OCI-LY1 (cell line): Measurements from ENCODE around the gene TSEN54.

ENCODE experiments used
- H2AFZ ChIP-seq: fragments of 200-600 bp; sonication (generic), shearing (Covaris generic); 2 replicates; pipeline ENCODE4 v1.6.0; 2014; ENCODE audit warnings: antibody characterized with exemption, mild to moderate bottlenecking, low read length
- H3F3A ChIP-seq: fragments of 200-600 bp; sonication (generic), shearing (Covaris generic); 2 replicates; pipeline ENCODE4 v1.6.0; 2014; ENCODE audit warnings: mild to moderate bottlenecking, antibody characterized with exemption, low read length, moderate library complexity; ENCODE audit not compliant: insufficient read depth
- H3K27ac ChIP-seq: fragments of 200-600 bp; sonication (generic); 2 replicates; pipeline ENCODE4 v1.5.1; 2014; ENCODE audit warnings: low read length, mixed run types, mild to moderate bottlenecking, low read depth; ENCODE audit not compliant: poor library complexity, severe bottlenecking
- H3K27me3 ChIP-seq: fragments of 200-600 bp; sonication (generic); 2 replicates; pipeline ENCODE4 v1.6.0; 2014; ENCODE audit warnings: antibody characterized with exemption, mild to moderate bottlenecking, low read length, moderate library complexity; ENCODE audit not compliant: insufficient read depth
- H3K36me3 ChIP-seq: fragments of 200-600 bp; sonication (generic); 2 replicates; pipeline ENCODE4 v1.6.1; 2014; ENCODE audit warnings: mild to moderate bottlenecking, antibody characterized with exemption, low read length, moderate library complexity, mixed read lengths; ENCODE audit not compliant: insufficient read depth
- H3K4me1 ChIP-seq: fragments of 200-600 bp; sonication (generic); 2 replicates; pipeline ENCODE4 v1.5.1; 2014; ENCODE audit warnings: mild to moderate bottlenecking, low read length, moderate library complexity; ENCODE audit not compliant: insufficient read depth, severe bottlenecking
- H3K4me2 ChIP-seq: fragments of 200-600 bp; sonication (generic), shearing (Covaris generic); 2 replicates; pipeline ENCODE4 v1.6.1; 2014; ENCODE audit warnings: low read length
- H3K4me3 ChIP-seq: fragments of 200-600 bp; sonication (generic); 2 replicates; pipeline ENCODE4 v1.5.1; 2014; ENCODE audit warnings: low read length, low read depth, mild to moderate bottlenecking, mixed read lengths; ENCODE audit not compliant: poor library complexity, severe bottlenecking
- H3K79me2 ChIP-seq: fragments of 200-600 bp; shearing (Covaris generic); 2 replicates; pipeline ENCODE4 v1.6.1; 2016; ENCODE audit warnings: mixed run types, low read length, mixed read lengths; ENCODE audit not compliant: insufficient read depth
- H3K9ac ChIP-seq: fragments of 200-600 bp; sonication (generic), shearing (Covaris generic); 2 replicates; pipeline ENCODE4 v1.6.1; 2014; ENCODE audit warnings: mild to moderate bottlenecking, low read length, mixed read lengths
- H3K9me2 ChIP-seq: fragments of 200-600 bp; sonication (generic), shearing (Covaris generic); 2 replicates; pipeline ENCODE4 v1.6.1; 2014; ENCODE audit warnings: low read depth, mild to moderate bottlenecking, low read length, mixed read lengths
- H3K9me3 ChIP-seq: fragments of 200-600 bp; shearing (Covaris generic); 2 replicates; pipeline ENCODE4 v1.6.1; 2014; ENCODE audit warnings: low read length, mixed read lengths
- H4K20me1 ChIP-seq: fragments of 200-600 bp; sonication (generic), shearing (Covaris generic); 2 replicates; pipeline ENCODE4 v1.6.0; 2016; ENCODE audit warnings: mild to moderate bottlenecking, low read length; ENCODE audit not compliant: insufficient read depth
- CTCF ChIP-seq: fragments of 200-600 bp; sonication (generic), shearing (Covaris generic); IDR thresholded peaks from 2 replicates; pipeline ENCODE4 v1.5.1; 2017; ENCODE audit warnings: mild to moderate bottlenecking, antibody characterized with exemption, low read length, moderate library complexity, mixed read lengths
- EZH2 ChIP-seq: fragments of 200-600 bp; sonication (generic), shearing (Covaris generic); IDR thresholded peaks from 2 replicates; pipeline ENCODE4 v1.8.0; 2017; ENCODE audit warnings: borderline replicate concordance, mixed run types, mild to moderate bottlenecking, antibody characterized with exemption, low read length, moderate library complexity, mixed read lengths

TSEN54 gene

DNA sequence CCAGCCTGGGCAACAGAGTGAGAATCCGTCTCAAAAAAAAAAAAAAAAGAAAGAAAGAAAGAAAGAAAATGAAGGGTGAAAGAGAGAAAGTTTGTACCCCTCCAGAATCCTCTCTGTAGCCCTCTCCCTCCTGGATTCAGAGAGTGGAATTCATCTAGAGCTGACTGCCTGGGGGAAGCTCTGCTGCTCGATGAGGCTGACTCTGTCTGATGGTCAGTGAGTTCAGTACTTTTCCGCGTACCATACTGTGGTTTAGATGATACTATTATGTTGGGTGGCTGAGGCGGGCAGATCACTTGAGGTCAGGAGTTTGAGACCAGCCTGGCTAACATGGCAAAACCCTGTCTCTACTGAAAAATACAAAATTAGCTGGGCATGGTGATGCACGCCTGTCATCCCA, 45.1 kb upstream of the TSEN54 start:
- no peak overlapping the region for H3K4me3 ChIP-seq
- H3K27ac ChIP-seq, result no peak overlapping the region
- H4K20me1 ChIP-seq, result no peaks in the 10 kb centered on the region
- H3K9me2 ChIP-seq, result no peaks in the 10 kb centered on the region
- H3K9me3 ChIP-seq, result no peaks in the 10 kb centered on the region
- H3K4me2 ChIP-seq, result no peak overlapping the region
- H3K9ac ChIP-seq, result no peak overlapping the region
- H3K36me3 ChIP-seq, result peaks cover 10% of the 10 kb centered on the region; the same call in 1 of the 2 replicates
- no peaks in the 10 kb centered on the region for H3F3A ChIP-seq
- H3K79me2 ChIP-seq, result no peaks in the 10 kb centered on the region
- no peak for TF ChIP-seq CTCF
- no peak for TF ChIP-seq EZH2
- H3K27me3 ChIP-seq, result no peaks in the 10 kb centered on the region
- H3K4me1 ChIP-seq, result peaks cover 9% of the 10 kb centered on the region
- no peak overlapping the region for H2AFZ ChIP-seq

DNA sequence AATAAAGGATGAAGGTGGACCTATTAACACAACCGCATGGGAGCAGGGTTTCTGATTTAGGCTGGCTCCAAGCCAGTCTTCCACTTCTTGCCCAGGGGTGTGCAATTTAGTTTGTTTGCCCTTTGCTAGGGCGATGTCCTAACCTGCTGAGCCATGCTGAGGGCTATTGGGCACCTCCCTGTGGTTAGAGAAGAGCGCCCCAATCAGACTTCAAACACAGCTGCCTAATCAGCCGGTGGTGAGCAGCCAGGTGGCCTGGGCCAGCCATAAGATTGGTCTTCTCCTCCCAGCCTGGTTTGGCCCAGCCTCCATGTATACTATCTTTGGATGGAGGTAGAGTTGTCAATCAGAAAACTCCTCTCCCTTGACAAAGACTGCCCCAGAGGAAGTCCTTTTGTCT, 44.2 kb upstream of the TSEN54 start:
- Histone ChIP-seq H3K27ac (no peak overlapping the region), H3K9me3 (no peaks in the 10 kb centered on the region), H4K20me1 (no peaks in the 10 kb centered on the region), H3K27me3 (no peaks in the 10 kb centered on the region), H3K9ac (no peak overlapping the region), H3K79me2 (no peaks in the 10 kb centered on the region), H3K9me2 (no peaks in the 10 kb centered on the region), H3K4me1 (peaks cover 9% of the 10 kb centered on the region), H3K36me3 (peaks cover 10% of the 10 kb centered on the region; the same call in 1 of the 2 replicates), H3K4me3 (no peak overlapping the region), H2AFZ (no peak overlapping the region), H3K4me2 (no peak overlapping the region), H3F3A (no peaks in the 10 kb centered on the region)
- no peak for TF ChIP-seq CTCF
- TF ChIP-seq EZH2, result no peak

DNA sequence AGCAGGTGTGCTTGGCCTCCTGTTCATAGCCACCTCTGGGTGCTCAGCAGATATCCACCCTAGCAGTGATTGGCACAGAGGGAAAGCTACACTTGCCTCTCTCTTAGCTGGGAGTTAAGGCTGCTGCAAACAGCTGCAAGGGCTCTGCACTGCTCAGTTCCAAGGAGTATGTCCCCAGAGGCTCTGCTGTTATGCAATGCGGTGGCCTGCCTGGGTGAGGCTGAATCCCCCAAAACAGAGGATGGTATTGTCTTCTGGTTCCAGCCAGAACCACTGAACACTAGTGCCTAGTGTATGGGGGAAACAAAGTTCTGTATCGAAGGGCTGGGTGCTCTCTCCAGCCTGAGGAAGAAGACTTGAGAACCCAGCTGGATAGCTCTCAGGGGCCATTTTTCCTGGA, 43.1 kb upstream of the TSEN54 start:
- no peak for TF ChIP-seq CTCF
- H2AFZ ChIP-seq, result no peak overlapping the region
- no peaks in the 10 kb centered on the region for H4K20me1 ChIP-seq
- no peak overlapping the region for H3K27ac ChIP-seq
- no peaks in the 10 kb centered on the region for H3K9me2 ChIP-seq
- no peaks in the 10 kb centered on the region for H3K79me2 ChIP-seq
- H3F3A ChIP-seq, result no peaks in the 10 kb centered on the region
- H3K4me1 ChIP-seq, result peaks cover 9% of the 10 kb centered on the region
- no peak overlapping the region for H3K9ac ChIP-seq
- H3K4me3 ChIP-seq, result no peak overlapping the region
- H3K36me3 ChIP-seq, result peaks cover 10% of the 10 kb centered on the region; the same call in 1 of the 2 replicates
- no peaks in the 10 kb centered on the region for H3K27me3 ChIP-seq
- no peaks in the 10 kb centered on the region for H3K9me3 ChIP-seq
- H3K4me2 ChIP-seq, result no peak overlapping the region
